KG1 (cell line): Measurements from ENCODE around the gene BTF3.
"Not testable (repeated sequence)": the region's sequence is repeated elsewhere in the genome, so short reads cannot be mapped to it uniquely, and the experiment has no call there.

Experiments
- DNase-seq: peaks from one replicate; lab custom pipeline; 2025; lab: John Stamatoyannopoulos, UW

Gene BTF3

DNA sequence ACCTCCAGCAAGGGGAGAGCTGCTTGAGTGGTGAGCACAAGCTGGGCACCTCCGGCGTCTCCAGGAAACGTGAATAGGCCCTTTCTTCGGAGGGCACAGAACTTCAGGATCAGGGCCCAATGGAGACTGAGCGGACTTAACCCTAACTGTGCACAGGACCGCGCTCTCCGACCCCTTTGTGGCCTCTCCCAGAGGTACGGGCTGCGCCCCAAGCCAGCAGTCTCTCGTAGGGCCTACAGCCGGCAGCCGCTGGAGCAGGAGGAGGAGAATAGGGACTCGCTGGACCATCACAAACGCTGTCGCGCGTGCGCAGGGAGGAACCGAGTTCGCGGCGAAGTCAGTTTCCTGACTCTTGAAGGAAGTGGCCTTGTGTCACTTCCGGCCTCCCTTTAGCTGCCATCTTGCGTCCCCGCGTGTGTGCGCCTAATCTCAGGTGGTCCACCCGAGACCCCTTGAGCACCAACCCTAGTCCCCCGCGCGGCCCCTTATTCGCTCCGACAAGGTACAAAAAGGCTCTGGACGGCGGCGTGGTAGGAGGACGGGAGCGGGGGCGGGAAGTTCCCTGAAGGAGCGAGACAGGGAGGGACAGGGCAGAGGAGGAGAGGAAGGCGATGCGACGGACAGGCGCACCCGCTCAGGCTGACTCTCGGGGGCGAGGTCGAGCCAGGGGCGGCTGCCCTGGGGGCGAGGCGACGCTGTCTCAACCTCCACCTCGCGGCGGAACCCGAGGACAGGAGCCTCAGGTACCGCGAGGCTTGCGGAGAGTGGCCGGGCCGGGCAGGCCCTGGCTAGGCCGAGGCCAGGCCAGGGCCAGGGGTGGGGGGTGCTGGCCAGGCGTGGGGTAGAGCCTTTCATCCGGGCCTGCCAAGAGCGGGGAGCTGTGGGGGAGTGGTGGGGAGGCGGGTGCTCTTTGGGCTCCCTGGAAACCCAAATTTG is at the start of gene BTF3:
Gene BTF3, plus strand, starts transcription at position 386 of the 936 bp plus-strand sequence. Its CDS starts 226 bp downstream, at position 612.
- peak; percentile 90 for DNase-seq

DNA sequence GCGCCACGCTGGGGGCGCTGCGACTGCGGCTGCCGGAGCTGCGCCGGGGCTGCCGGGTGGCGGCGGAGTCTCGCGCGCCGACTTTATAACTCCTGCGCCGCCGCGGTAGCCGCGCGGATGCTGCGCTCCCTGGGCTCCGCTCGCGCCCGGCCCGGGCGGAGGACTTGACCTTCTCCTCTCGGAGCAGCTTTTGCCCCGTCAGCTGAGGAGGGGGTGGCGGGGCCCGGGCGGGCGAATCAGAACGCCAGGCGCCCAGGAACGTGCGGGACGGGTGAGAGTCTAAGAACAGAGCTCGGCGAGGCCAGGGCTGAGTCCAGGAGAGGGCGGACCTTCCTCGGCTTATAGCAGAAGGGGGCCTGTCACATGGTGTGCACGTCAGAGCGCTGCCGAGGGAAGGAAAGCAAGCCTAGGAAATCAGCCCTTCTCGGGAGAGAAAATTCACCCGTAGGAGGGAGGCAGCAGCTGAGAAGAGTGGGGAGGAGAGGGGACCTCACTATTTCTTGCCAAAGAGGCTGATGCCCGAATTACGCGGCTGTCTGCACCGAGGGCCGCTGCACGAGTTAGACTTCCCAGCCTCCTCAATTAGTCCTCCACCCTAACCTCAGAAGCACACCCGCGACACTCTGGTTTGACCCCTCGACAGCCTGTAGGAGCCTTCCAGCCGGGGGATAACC is 49.6 kb upstream of the BTF3 start, which contains the start of gene FOXD1:
Gene FOXD1, minus strand, starts transcription at position 315 of the 674 bp plus-strand sequence. CDS start 415 bp downstream, outside the sequence.
- DNase-seq = no peak

DNA sequence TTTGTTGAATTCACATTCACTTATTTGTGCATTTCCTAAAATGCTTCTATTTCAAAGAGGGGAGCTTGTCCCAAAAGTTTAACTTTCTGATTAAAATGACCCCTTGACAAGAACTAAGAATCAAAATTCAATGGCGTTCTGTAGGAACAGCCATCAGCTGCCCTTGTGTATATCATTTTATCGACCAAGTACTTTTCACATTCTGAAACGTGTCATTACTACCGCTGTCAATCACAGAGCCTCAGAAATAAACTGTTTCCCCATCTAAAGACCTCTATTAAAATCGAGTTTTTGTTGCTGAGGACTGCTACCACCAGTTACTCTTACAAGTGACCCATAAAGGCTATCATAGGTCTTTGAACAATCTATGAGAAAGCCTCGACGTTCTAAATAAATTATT is 48.1 kb upstream of the BTF3 start:
- DNase-seq = no peak

DNA sequence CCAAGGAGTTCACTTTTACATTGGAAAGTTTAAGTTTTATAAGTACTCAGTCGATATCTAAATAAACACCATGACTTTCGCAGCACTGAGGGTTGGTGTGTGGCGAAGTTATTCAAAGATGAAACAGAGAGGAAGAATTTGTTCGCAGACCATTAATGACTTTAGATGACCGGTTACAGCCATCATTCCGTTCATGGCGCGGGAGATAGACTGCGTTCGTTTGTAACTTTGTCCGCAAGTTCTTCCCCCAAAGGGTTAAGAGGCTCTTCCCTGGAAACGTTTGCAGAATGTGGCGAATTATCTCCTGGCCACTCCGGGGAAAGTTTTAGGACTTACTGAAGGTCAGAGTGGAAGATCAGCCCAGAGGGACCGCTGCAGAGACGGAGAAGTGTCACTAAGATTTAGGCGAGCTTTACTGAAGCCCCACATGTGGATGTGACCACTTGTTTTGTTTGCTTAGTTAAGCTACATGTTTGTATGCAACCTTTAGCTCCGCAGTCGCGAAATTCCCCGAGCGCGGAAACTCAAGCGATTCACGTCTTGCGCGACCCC is 47.5 kb upstream of the BTF3 start:
- DNase-seq = no peak

DNA sequence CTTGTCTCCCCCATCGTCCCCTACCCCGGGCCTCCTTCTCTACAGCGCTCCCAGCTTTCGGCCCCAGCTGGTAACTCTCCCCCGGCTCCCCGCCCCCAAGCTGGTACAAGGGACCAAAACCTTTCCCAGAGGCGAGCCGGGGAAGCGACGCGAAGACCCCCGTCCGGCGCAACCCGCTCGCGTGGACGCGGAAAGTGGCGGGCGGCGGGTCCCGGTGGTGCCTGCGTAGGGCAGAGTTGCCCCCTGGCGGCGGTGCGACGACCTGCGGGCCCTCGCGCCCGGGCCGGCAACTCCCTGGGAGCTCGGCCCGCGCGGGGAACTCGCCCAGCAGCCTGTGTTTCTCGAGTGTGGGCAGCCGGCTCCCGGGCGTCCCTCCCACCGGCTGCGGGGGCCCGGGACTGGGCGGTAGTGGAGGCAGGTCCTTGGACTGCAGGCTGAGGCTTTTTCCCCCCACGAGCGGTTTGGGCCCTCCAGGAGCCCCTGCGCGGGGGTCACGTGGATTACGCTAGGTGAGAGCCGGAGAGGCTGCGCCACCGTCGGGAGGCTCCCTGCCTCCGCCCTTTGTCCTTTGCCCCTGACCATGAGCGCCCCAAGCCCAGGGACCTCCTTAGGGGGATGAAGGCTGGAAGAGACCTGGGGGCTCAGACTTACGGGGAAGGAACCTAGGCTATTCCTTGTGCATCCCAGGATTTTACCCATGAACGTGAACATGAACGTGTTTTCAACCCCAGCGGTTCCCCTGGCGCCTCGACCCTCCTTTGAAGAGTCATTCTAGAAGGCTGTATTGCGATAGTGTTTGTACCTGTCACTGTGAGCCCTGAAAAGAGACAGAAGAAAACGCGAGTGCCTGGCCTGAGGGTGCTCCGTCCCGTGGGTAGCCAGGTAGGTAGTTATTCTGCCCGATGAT is 46.8 kb upstream of the BTF3 start:
- no peak for DNase-seq

DNA sequence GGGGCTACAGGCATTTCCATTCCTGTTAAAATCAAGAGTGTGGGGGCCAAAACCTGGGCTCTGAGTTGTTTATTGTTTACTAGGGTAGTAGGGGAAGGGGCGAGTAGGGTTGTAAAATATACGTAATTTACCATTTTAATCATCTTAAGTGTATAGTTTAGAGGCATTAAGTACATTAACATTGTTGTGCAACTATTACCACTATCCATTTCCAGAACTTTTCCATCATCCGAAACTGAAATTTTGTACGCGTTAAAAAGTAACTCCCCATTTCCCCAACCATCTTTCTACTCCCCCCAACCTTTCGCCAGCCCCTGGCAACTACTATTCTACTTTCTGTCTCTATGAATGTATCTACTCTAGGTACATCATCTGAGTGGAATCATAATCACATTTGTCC is 46.0 kb upstream of the BTF3 start:
- DNase-seq = no peak

DNA sequence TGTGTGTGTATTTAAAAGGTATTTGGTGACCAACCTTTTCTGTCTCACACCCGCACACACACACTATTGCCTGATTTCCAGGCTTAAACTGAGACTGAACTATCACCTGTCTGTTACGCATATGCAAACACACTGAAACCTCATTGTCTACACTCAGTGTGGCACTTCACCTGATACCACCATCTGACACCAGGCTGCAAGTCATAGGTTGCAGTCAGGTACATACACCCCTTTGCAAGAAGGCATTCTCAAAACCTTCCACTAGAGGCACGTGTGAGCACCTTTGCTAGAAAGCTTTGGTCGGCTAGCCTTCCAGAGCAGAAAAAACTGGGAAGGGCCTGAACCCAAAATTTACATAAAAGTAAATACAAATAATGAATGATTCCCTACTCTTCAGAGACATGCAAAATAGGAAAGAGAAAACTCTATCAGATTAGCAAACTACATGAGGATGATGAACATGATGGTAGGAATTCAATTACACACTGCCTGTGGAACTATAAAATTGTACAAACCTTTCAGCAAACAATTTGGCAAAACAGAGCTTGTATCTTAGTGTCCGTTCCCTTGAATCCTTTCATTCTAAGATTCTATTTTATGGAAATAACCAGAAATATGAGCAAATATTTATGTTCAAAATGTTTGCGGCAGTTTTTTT is 43.7 kb upstream of the BTF3 start:
- no peak for DNase-seq

DNA sequence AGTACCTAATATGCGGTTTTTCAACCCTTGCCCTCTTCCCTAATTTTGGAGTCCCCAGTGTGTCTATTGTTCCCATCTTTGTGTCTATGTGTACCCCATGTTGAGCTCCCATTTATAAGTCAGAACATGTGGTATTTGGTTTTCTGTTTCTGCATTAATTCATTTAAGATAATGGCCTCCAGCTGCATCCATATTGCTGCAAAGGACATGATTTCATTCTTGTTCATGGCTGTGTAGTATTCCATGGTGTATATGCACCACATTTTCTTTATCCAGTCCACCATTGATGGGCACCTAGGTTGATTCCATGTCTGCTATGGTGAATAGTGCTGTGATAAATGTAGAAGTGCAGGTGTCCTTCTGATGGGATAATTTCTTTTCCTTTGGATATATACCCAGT is 41.8 kb upstream of the BTF3 start:
- not testable (repeated sequence) for DNase-seq

DNA sequence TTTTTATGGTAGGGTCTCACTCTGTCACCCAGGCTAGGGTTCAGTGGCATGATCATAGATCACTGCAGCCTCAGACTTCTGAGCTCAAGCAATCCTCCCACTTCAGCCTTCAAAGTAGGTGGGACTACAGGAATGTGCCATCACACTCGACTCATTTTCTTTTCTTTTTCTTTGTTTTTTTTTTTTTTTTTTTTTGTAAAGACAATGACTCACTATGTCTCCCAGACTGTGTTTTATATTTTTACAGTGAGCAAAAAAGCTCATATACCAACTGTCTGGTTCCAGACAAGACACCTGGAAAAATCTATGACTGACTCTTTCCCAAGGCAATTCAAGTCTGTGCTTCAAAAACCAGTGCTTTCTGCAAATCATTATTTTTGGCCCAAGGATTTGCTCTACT is 38.9 kb upstream of the BTF3 start:
- DNase-seq = no peak

DNA sequence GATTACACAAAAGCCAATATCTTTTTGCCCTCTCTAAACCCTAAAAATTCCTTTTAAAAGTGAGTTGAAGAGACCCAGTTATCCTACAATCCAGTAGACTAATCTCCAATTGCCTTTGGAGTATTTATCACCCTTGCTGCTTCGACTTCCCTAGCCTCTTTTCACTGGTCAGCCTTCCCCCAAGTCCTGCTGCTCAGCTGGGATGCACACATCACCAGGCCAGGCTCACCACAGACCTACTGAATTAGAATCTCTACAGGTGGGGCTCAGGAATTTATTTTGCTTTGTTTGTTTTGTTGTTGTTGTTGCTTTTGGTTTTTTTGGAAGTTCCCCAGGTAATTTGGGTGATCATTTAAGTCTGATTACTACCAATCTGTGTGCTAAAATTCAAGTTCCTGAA is 38.1 kb upstream of the BTF3 start:
- no peak for DNase-seq

DNA sequence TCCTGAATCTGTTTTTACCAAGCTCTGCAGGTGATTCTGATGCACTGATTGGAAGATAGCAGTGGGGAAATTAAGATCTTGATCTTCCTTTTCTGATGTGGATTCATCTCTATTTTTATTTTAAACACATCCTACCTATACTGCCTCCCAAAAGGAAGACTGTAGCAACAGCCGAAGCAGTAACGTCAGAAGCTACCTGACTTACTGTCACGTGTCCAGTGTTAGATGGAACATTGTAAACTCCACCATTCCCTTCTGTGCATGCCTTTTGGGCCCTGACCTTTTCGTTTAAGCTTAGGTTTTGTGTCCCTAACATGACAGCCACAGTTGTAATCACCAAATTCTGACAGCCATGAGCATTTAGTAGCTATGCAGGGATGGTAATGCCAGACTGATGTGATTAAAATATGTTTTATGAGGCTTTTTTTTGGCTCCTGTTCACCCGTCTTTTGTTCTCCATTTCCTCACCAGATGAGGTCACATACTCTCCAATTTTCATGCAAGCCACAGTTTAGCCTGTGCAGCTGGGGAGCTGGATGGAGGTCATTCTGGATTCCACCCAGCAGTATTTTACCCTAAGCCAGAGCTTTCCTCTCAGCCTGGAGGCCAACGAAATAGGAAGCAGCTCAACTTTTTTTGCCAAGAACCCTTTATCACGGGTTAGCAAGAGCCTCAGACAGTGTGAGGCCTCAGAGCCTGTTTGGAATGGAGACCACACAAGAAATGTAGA is 34.1 kb upstream of the BTF3 start:
- DNase-seq = no peak

DNA sequence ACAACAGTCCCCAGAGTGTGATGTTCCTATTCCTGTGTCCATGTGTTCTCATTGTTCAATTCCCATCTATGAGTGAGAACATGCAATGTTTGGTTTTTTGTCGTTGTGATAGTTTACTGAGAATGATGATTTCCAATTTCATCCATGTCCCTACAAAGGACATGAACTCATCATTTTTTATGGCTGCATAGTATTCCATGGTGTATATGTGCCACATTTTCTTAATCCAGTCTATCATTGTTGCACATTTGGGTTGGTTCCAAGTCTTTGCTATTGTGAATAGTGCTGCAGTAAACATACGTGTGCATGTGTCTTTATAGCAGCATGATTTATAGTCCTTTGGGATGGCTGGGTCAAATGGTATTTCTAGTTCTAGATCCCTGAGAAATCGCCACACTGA is 29.6 kb upstream of the BTF3 start:
- DNase-seq = not testable (repeated sequence)

DNA sequence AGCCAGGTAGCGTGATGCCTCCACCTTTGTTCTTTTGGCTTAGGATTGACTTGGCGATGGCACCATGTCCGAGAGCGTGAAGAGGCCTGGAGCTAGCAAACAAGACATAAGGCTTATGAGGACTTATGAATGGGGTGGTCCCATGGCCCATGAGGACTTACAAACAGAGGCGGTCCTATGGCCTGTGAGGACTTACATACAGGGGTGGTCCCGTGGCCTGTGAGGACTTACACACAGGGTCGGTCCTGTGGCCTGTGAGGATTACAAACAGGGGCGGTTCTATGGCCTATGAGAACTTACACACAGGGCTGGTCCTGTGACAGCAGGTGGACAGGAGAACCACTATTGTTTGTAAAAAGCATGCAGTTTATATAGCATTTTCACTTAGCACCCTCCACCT is 28.4 kb upstream of the BTF3 start:
- no peak for DNase-seq

DNA sequence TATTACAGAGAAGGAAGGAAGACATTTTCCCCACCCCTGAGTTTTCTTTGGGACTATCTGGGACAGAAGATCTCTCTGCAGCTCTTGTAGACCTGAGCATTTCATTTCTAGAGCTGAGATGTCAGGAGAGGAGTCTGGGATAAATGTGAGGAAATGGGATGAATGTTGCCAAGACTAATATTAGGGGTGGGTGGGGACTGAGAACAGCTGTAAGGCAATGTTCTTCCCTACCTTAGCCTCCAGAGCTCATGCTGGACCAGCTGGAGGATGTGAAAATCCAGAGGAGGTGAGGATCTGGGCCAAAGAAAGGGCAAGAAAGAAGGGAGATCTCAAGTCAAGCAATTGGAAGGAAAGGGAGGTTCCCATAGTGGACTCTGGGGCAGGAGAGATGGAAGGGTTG is 26.6 kb upstream of the BTF3 start:
- no peak for DNase-seq

DNA sequence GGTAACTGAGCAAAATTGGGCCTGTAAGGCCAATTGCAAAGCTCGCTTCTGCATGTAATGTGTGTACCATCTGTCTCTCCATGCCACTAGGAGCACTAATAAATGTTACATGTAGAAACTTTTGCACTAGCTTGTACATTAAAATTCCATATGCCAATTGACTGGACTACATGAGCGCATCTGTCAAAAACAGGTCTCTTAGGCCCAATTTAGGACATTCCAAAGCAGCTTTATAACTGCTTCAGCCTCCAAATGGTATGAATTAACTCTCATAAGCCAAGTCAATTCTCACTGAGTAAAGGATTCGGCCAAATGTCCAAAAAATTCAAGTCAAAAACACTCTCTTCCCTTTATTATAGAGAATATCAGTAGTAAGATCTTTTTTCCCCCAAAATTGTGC is 26.1 kb upstream of the BTF3 start:
- DNase-seq = no peak

DNA sequence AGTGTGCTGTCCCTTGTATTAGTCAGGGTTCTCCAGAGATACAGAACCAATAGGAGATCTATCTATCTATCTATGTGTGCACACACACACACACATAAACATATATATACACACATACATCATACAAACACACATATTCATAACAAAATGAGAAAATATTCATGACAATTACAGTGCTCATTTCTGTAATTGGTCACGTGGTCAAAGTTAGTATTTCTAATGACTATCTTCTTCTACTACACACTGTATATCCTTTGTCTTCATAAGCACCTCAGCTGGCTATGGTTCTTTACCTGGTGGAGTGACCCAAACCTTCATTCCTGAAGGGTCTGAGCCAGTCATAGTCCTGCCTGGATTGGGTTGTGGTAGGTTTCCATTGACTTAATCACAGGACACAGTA is 17.7 kb upstream of the BTF3 start:
- DNase-seq = no peak

DNA sequence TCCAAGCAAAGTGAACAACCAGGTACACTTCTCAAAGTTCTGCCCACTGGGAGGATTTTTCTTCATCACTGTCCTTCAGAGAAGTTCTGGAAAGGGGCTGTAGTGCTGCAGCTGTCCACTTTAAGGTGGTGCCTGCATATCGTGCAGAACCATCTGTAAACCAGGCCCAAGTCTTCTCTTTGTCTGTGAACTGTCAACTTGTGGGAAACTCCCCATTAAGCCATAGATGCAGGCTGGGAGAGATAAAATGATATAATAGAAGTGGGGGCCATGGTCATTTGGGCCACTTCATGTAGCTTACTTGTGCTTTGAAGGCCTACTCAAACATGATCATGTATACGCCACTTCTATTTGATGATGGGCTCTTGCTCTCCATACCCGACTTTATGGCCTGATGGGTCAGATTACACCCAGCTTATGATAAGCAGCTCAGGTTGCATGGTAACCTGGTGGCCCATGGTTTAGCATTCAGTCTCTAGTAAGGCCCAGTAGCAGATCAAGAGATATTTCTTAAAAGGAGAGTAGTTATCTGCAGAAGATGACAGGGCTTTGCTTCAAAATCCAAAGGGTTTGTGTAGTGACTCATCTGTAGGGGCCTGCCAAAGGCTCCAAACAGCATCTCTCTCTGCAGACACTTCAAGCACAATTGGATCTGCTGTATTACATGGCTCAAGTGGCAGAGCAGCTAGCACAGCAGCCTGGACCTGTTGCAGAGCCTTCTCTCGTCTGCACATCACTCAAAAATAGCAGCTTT is 15.7 kb upstream of the BTF3 start:
- no peak for DNase-seq

DNA sequence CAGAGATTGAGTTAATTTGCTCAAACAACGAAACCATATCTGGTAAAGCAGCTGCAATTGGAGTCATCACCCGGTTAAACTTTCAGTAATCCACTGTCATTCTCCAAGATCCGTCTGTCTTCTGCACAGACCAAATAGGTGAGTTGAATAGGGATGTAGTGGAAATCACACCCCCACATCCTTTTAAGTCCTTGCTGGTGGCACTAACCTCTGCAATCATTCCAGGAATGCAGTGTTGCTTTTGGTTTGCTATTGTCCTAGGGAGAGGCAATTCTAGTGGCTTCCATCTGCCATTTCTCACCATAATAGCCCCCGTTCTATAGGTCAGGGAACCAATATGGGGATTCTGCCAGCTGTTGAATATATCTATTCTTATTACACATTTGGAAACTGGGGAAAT is 14.6 kb upstream of the BTF3 start:
- no peak for DNase-seq

DNA sequence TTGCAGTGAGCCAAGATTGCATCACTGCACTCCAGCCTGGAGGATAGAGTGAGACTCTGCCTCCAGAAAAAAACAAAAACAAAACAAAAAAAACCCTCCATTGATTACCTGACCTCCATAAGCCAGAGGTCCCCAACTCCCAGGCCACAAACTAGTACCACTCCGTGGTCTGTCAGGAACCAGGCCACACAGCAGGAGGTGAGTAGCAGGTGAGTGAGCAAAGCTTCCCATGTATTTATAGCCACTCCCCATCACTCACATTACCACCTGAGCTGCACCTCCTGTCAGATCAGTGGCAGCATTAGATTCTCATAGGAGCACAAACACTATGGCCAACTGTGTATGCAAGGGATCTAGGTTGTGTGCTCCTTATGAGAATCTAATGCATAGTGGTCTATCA is 13.7 kb upstream of the BTF3 start:
- no peak for DNase-seq

DNA sequence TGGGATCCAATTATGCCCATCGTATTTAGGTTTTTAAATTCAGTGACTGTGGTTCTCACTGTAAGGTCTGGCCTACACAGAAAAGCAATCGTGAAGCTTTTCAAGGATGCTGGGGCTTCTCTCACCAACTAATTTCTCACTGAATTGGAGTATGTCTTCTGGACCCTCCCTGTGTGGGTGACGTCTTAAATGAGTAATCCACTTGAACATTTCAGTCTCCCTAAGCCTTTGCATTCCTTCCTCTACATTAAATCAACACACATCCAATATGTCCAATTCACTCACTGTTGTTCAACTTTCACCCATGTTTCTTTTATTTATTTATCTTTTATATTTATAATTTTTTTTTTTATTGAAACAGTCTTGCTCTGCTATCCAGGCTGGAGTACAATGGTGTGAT is 12.5 kb upstream of the BTF3 start:
- no peak for DNase-seq
